GM18517 (cell line): ENCODE results near the gene DDAH1.
A peak's percentile ranks its signal among the peaks of the same experiment; 100 is the strongest.
"Not testable (repeated sequence)": the region's sequence is repeated elsewhere in the genome, so short reads cannot be mapped to it uniquely, and the experiment has no call there.

Experiments used
- ATAC-seq: cut with Tn5 transposase; IDR thresholded peaks from one replicate; pipeline ENCODE4 v1.9.1; 2021; ENCODE audit warnings: mild to moderate bottlenecking, moderate library complexity; ENCODE audit not compliant: unreplicated experiment

DDAH1 gene

GRCh38 chr1:85465099-85465785, at the start of gene DDAH1:
TSS of gene DDAH1 (minus strand) at chr1:85465159. CDS start at chr1:85465045, 114 bp downstream.
- ATAC-seq = peak; percentile 52

GRCh38 chr1:85513998-85514397, 49.0 kb upstream of the DDAH1 start:
- not testable (repeated sequence) for ATAC-seq

GRCh38 chr1:85504417-85504816, 39.5 kb upstream of the DDAH1 start:
- no peak for ATAC-seq

GRCh38 chr1:85502625-85503083, 37.7 kb upstream of the DDAH1 start:
- no peak for ATAC-seq

- no peak for ATAC-seq
Measured at GRCh38 chr1:85502171-85502570, 37.2 kb upstream of the DDAH1 start.

GRCh38 chr1:85501355-85501898, 36.5 kb upstream of the DDAH1 start:
- ATAC-seq = no peak

- no peak for ATAC-seq
Measured at GRCh38 chr1:85496941-85497582, 32.1 kb upstream of the DDAH1 start.

GRCh38 chr1:85495556-85495955, 30.6 kb upstream of the DDAH1 start:
- no peak for ATAC-seq

GRCh38 chr1:85494904-85495266, 29.9 kb upstream of the DDAH1 start:
- ATAC-seq = no peak

- peak; percentile 64 for ATAC-seq
Measured at GRCh38 chr1:85494074-85494903, 29.3 kb upstream of the DDAH1 start.

- no peak for ATAC-seq
Measured at GRCh38 chr1:85490270-85490985, 25.5 kb upstream of the DDAH1 start.

GRCh38 chr1:85488126-85488525, 23.2 kb upstream of the DDAH1 start:
- no peak for ATAC-seq

- ATAC-seq = no peak
Measured at GRCh38 chr1:85485516-85485915, 20.6 kb upstream of the DDAH1 start.

- no peak for ATAC-seq
Measured at GRCh38 chr1:85484716-85485115, 19.8 kb upstream of the DDAH1 start.

- ATAC-seq = no peak
Measured at GRCh38 chr1:85484264-85484663, 19.3 kb upstream of the DDAH1 start.

GRCh38 chr1:85481688-85482087, 16.7 kb upstream of the DDAH1 start:
- no peak for ATAC-seq

GRCh38 chr1:85480566-85480965, 15.6 kb upstream of the DDAH1 start:
- no peak for ATAC-seq

- no peak for ATAC-seq
Measured at GRCh38 chr1:85479491-85479890, 14.5 kb upstream of the DDAH1 start.

- no peak for ATAC-seq
Measured at GRCh38 chr1:85478366-85478765, 13.4 kb upstream of the DDAH1 start.

- ATAC-seq = no peak
Measured at GRCh38 chr1:85475055-85475454, 10.1 kb upstream of the DDAH1 start.

- ATAC-seq = no peak
Measured at GRCh38 chr1:85473390-85473789, 8.4 kb upstream of the DDAH1 start.
